ENCODE data around the gene MAL. TPM values are rescaled to one million over a fixed set of nuclear protein-coding genes. Genes with fewer than 3 reads are reported as not detected.

Gene MAL
- total RNA-seq, 1 experiment from 2014 or later: not detected

- Histone ChIP-seq H3K9me3 (ENCODE audit: low read length) (no peaks in the 10 kb centered on the region), H3K9me2 (replicated peaks; ENCODE audit: insufficient read depth, low read length) (no peaks in the 10 kb centered on the region), H3K4me3 (ENCODE audit: low read length) (no peak overlapping the region), H4K20me1 (ENCODE audit: insufficient read depth, low read depth, low read length) (no peaks in the 10 kb centered on the region), H2AFZ (ENCODE audit: low read length) (no peak overlapping the region), H3K9ac (ENCODE audit: low read length) (no peak overlapping the region), H3K4me1 (ENCODE audit: low read length) (no peaks in the 10 kb centered on the region), H3K27ac (ENCODE audit: low read length) (no peak overlapping the region), H3K4me2 (ENCODE audit: low read depth, low read length, poor library complexity, severe bottlenecking) (no peak overlapping the region), H3K79me2 (ENCODE audit: low read length) (no peaks in the 10 kb centered on the region), H3K36me3 (ENCODE audit: insufficient read depth, low read length) (no peaks in the 10 kb centered on the region), H3K27me3 (ENCODE audit: low read length) (no peaks in the 10 kb centered on the region)
- DNase-seq: no peak
Measured at GRCh38 chr2:95017071-95017501, 8.4 kb upstream of the MAL start.

GRCh38 chr2:95017836-95018235, 7.7 kb upstream of the MAL start:
- Histone ChIP-seq H3K79me2 (ENCODE audit: low read length) (no peaks in the 10 kb centered on the region), H3K4me1 (ENCODE audit: low read length) (no peaks in the 10 kb centered on the region), H3K27me3 (ENCODE audit: low read length) (no peaks in the 10 kb centered on the region), H3K9ac (ENCODE audit: low read length) (no peak overlapping the region), H2AFZ (ENCODE audit: low read length) (no peak overlapping the region), H3K4me2 (ENCODE audit: low read depth, low read length, poor library complexity, severe bottlenecking) (no peak overlapping the region), H3K9me3 (ENCODE audit: low read length) (no peaks in the 10 kb centered on the region), H3K27ac (ENCODE audit: low read length) (no peak overlapping the region), H4K20me1 (ENCODE audit: insufficient read depth, low read depth, low read length) (no peaks in the 10 kb centered on the region), H3K36me3 (ENCODE audit: insufficient read depth, low read length) (no peaks in the 10 kb centered on the region), H3K9me2 (replicated peaks; ENCODE audit: insufficient read depth, low read length) (no peaks in the 10 kb centered on the region), H3K4me3 (ENCODE audit: low read length) (no peak overlapping the region)
- no peak for DNase-seq

- Histone ChIP-seq H4K20me1 (ENCODE audit: insufficient read depth, low read depth, low read length) (no peaks in the 10 kb centered on the region), H3K36me3 (ENCODE audit: insufficient read depth, low read length) (no peaks in the 10 kb centered on the region), H3K9ac (ENCODE audit: low read length) (no peak overlapping the region), H3K9me2 (replicated peaks; ENCODE audit: insufficient read depth, low read length) (no peaks in the 10 kb centered on the region), H3K4me3 (ENCODE audit: low read length) (no peak overlapping the region), H3K79me2 (ENCODE audit: low read length) (no peaks in the 10 kb centered on the region), H2AFZ (ENCODE audit: low read length) (no peak overlapping the region), H3K27me3 (ENCODE audit: low read length) (no peaks in the 10 kb centered on the region), H3K27ac (ENCODE audit: low read length) (no peak overlapping the region), H3K4me2 (ENCODE audit: low read depth, low read length, poor library complexity, severe bottlenecking) (no peak overlapping the region), H3K4me1 (ENCODE audit: low read length) (no peaks in the 10 kb centered on the region), H3K9me3 (ENCODE audit: low read length) (no peaks in the 10 kb centered on the region)
- no peak for DNase-seq
Measured at GRCh38 chr2:95018301-95018700, 7.2 kb upstream of the MAL start.

GRCh38 chr2:95018861-95019550, 6.5 kb upstream of the MAL start:
- Histone ChIP-seq H3K27me3 (ENCODE audit: low read length) (no peaks in the 10 kb centered on the region), H3K36me3 (ENCODE audit: insufficient read depth, low read length) (no peaks in the 10 kb centered on the region), H3K9me3 (ENCODE audit: low read length) (no peaks in the 10 kb centered on the region), H3K9ac (ENCODE audit: low read length) (no peak overlapping the region), H3K9me2 (replicated peaks; ENCODE audit: insufficient read depth, low read length) (no peaks in the 10 kb centered on the region), H3K79me2 (ENCODE audit: low read length) (no peaks in the 10 kb centered on the region), H3K27ac (ENCODE audit: low read length) (no peak overlapping the region), H3K4me3 (ENCODE audit: low read length) (no peak overlapping the region), H3K4me1 (ENCODE audit: low read length) (no peaks in the 10 kb centered on the region), H4K20me1 (ENCODE audit: insufficient read depth, low read depth, low read length) (no peaks in the 10 kb centered on the region), H2AFZ (ENCODE audit: low read length) (no peak overlapping the region), H3K4me2 (ENCODE audit: low read depth, low read length, poor library complexity, severe bottlenecking) (no peak overlapping the region)
- DNase-seq: no peak

- Histone ChIP-seq H2AFZ (ENCODE audit: low read length) (no peak overlapping the region), H3K4me3 (ENCODE audit: low read length) (no peak overlapping the region), H4K20me1 (ENCODE audit: insufficient read depth, low read depth, low read length) (no peaks in the 10 kb centered on the region), H3K9ac (ENCODE audit: low read length) (no peak overlapping the region), H3K79me2 (ENCODE audit: low read length) (no peaks in the 10 kb centered on the region), H3K4me2 (ENCODE audit: low read depth, low read length, poor library complexity, severe bottlenecking) (no peak overlapping the region), H3K27ac (ENCODE audit: low read length) (no peak overlapping the region), H3K27me3 (ENCODE audit: low read length) (no peaks in the 10 kb centered on the region), H3K4me1 (ENCODE audit: low read length) (no peaks in the 10 kb centered on the region), H3K9me2 (replicated peaks; ENCODE audit: insufficient read depth, low read length) (no peaks in the 10 kb centered on the region), H3K9me3 (ENCODE audit: low read length) (no peaks in the 10 kb centered on the region), H3K36me3 (ENCODE audit: insufficient read depth, low read length) (no peaks in the 10 kb centered on the region)
- DNase-seq: no peak
Measured at GRCh38 chr2:95019572-95019971, 5.9 kb upstream of the MAL start.

- H3K9ac ChIP-seq (ENCODE audit: low read length): no peak overlapping the region
- DNase-seq: no peak
- H4K20me1 ChIP-seq (ENCODE audit: insufficient read depth, low read depth, low read length): no peaks in the 10 kb centered on the region
- H3K79me2 ChIP-seq (ENCODE audit: low read length): no peaks in the 10 kb centered on the region
- H3K27ac ChIP-seq (ENCODE audit: low read length): no peak overlapping the region
- no peaks in the 10 kb centered on the region for H3K9me3 ChIP-seq (ENCODE audit: low read length)
- no peaks in the 10 kb centered on the region for H3K9me2 ChIP-seq (replicated peaks; ENCODE audit: insufficient read depth, low read length)
- no peaks in the 10 kb centered on the region for H3K4me1 ChIP-seq (ENCODE audit: low read length)
- H3K27me3 ChIP-seq (ENCODE audit: low read length): no peaks in the 10 kb centered on the region
- H2AFZ ChIP-seq (ENCODE audit: low read length): no peak overlapping the region
- H3K4me2 ChIP-seq (ENCODE audit: low read depth, low read length, poor library complexity, severe bottlenecking): no peak overlapping the region
- no peak overlapping the region for H3K4me3 ChIP-seq (ENCODE audit: low read length)
- H3K36me3 ChIP-seq (ENCODE audit: insufficient read depth, low read length): no peaks in the 10 kb centered on the region
Measured at GRCh38 chr2:95020275-95021022, 5.1 kb upstream of the MAL start.

GRCh38 chr2:95021023-95021416, 4.5 kb upstream of the MAL start:
- Histone ChIP-seq H3K36me3 (ENCODE audit: insufficient read depth, low read length) (no peaks in the 10 kb centered on the region), H3K79me2 (ENCODE audit: low read length) (no peaks in the 10 kb centered on the region), H3K4me1 (ENCODE audit: low read length) (no peaks in the 10 kb centered on the region), H3K4me2 (ENCODE audit: low read depth, low read length, poor library complexity, severe bottlenecking) (no peak overlapping the region), H3K9me2 (replicated peaks; ENCODE audit: insufficient read depth, low read length) (no peaks in the 10 kb centered on the region), H3K4me3 (ENCODE audit: low read length) (no peak overlapping the region), H2AFZ (ENCODE audit: low read length) (no peak overlapping the region), H4K20me1 (ENCODE audit: insufficient read depth, low read depth, low read length) (no peaks in the 10 kb centered on the region), H3K27ac (ENCODE audit: low read length) (no peak overlapping the region), H3K9ac (ENCODE audit: low read length) (no peak overlapping the region), H3K27me3 (ENCODE audit: low read length) (no peaks in the 10 kb centered on the region), H3K9me3 (ENCODE audit: low read length) (no peaks in the 10 kb centered on the region)
- DNase-seq: no peak

- Histone ChIP-seq H3K79me2 (ENCODE audit: low read length) (no peaks in the 10 kb centered on the region), H3K9me3 (ENCODE audit: low read length) (no peaks in the 10 kb centered on the region), H3K4me2 (ENCODE audit: low read depth, low read length, poor library complexity, severe bottlenecking) (no peak overlapping the region), H3K27me3 (ENCODE audit: low read length) (no peaks in the 10 kb centered on the region), H3K27ac (ENCODE audit: low read length) (no peak overlapping the region), H3K9ac (ENCODE audit: low read length) (no peak overlapping the region), H3K4me1 (ENCODE audit: low read length) (no peaks in the 10 kb centered on the region), H3K4me3 (ENCODE audit: low read length) (no peak overlapping the region), H3K9me2 (replicated peaks; ENCODE audit: insufficient read depth, low read length) (no peaks in the 10 kb centered on the region), H2AFZ (ENCODE audit: low read length) (no peak overlapping the region), H4K20me1 (ENCODE audit: insufficient read depth, low read depth, low read length) (no peaks in the 10 kb centered on the region), H3K36me3 (ENCODE audit: insufficient read depth, low read length) (no peaks in the 10 kb centered on the region)
- no peak for DNase-seq
Measured at GRCh38 chr2:95021847-95022246, 3.7 kb upstream of the MAL start.

All from Karpas-422 (cell line).